Stimulated activated CD4-positive, alpha-beta T cell treated with anti-CD3 and anti-CD28 coated beads, TNF-alpha, amount 100 ng/mL, for 48 hours (primary cell): ENCODE data around the gene MAGEC3.
"Not testable (repeated sequence)": the region's sequence is repeated elsewhere in the genome, so short reads cannot be mapped to it uniquely, and the experiment has no call there.

ENCODE experiments used
- DNase-seq, 3 donors: peaks; one replicate each; pipeline ENCODE4 v3.0.0-alpha.2; 2020; ENCODE audit warnings: low read depth in 3 of 3

Gene MAGEC3, protein sequence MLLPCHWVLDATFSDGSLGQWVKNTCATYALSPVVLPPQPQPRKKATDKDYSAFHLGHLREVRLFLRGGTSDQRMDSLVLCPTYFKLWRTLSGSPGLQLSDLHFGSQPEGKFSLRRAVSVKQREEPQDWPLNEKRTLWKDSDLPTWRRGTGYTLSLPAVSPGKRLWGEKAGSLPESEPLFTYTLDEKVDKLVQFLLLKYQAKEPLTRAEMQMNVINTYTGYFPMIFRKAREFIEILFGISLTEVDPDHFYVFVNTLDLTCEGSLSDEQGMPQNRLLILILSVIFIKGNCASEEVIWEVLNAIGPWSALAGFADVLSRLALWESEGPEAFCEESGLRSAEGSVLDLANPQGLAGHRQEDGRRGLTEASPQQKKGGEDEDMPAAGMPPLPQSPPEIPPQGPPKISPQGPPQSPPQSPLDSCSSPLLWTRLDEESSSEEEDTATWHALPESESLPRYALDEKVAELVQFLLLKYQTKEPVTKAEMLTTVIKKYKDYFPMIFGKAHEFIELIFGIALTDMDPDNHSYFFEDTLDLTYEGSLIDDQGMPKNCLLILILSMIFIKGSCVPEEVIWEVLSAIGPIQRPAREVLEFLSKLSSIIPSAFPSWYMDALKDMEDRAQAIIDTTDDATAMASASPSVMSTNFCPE

DNA sequence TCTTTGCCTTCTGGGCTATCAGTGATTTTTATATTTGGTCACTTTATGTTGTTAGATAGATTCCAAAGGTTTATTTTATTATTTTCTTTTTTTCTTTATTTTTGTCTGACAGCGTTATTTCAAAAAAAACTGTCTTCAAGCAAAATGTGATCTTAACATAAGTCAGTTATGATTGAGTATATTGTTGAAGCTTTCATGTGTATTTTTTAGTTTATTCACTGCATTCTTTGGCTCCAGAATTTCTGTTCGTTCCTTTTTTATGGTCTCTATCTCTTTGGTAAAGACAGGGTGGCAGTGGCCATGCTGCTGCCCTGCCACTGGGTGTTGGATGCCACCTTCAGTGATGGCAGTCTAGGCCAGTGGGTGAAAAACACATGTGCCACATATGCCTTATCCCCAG is at the start of gene MAGEC3:
TSS of gene MAGEC3 (plus strand) at position 301 of the 400 bp plus-strand sequence. CDS start at position 301, 0 bp downstream.
- no peak for DNase-seq

- DNase-seq = no peak
Observed at GRCh38 chrX:141791856-141792255, 46.3 kb upstream of the MAGEC3 start.

- DNase-seq = no peak
Observed at GRCh38 chrX:141811438-141811837, 26.7 kb upstream of the MAGEC3 start.

DNA sequence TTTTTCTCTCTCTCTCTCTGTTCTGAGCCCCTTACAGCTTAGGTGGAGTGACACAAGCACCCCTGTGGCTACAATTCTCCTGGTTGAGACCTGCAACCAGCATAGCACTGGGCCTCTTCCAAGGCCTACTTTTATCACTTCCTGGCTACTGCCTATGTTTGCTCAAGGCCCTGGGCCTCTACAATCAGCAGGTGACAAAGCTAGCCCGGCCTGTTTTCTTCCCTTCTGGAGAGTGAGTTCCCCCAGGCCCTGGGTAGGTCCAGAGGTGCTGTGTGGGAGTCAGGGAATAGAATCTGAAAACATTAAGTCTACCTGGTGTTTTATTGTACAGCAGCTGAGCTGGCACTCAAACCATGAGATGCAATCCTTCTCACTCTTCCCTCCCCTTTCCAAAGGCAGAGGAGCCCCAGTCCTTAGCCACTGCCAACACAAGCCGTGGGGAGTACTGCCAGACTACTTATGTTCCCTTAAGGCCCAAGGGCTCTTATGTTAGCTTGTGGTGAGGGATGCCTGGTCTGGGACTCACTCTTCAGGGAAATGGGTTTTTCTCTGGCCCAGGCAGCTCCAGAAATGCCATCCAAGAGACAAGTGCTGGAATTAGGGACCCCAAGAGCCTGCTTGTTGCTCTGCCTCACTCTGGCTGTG is 23.8 kb upstream of the MAGEC3 start:
- DNase-seq = no peak

DNA sequence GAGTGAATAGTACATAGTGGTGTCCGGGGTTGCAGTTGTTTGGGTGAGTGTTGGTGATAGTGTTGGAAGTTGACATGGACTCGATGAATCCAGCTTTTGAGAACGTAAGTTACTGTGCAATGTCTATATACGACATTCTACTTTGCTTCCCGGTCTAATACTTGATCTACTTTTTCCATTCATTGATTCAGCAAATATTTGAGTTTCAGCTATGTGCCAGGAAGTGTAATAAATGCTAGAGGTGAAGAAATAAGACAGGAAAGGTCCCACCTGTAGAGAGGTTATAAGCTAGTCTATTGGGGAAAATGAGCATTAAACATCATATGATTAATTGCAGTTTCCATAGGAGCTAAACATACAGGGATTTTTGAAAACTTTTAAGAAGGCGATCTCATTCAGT is 22.2 kb upstream of the MAGEC3 start:
- no peak for DNase-seq

GRCh38 chrX:141832247-141832646 is 5.9 kb upstream of the MAGEC3 start:
- no peak for DNase-seq

GRCh38 chrX:141839856-141840255 is 1.7 kb downstream of the MAGEC3 start:
- DNase-seq = no peak

- no peak for DNase-seq
Observed at GRCh38 chrX:141857479-141857878, 19.4 kb downstream of the MAGEC3 start.

DNA sequence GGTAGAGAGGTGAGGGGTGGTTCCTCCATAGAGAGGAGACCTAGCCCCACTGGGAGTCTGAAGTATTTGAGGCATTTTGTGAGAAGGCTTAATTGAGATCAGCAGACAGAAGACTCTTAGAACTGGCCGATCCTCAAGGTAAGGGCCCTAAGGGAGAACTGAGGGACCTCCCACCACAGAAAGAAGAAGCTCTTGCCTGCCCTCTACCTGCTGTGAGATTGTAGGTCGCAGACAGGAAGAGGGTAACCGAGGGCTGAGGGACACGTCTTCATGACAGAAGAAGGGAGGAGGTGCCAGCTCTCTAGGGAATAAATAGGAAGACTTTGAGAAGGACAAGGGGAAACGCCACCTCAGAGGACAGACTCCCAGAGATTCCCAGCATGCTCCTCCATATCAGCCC is 41.5 kb downstream of the MAGEC3 start:
- DNase-seq = no peak

DNA sequence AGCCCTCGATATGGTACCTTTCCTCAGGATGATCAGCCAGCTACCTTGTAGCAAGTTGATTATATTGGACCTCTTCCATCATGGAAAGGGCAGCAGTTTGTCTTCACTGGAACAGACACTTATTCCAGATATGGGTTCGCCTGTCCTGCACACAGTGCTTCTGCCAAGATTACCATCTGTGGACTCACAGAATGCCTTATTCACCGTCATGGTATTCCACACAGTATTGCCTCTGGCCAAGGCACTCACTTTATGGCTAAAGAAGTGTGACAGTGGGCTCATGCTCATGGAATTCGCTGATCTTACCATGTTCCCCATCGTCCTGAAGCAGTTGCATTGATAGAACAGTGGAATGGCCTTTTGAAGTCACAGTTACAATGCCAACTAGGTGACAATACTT is 50.7 kb downstream of the MAGEC3 start:
- not testable (repeated sequence) for DNase-seq

GRCh38 chrX:141894733-141895132 is 56.6 kb downstream of the MAGEC3 start:
- no peak for DNase-seq

- DNase-seq = no peak
Observed at GRCh38 chrX:141897690-141898089, 59.6 kb downstream of the MAGEC3 start.

GRCh38 chrX:141902366-141902765 is 64.2 kb downstream of the MAGEC3 start:
- no peak for DNase-seq

GRCh38 chrX:141903400-141904155 is 65.5 kb downstream of the MAGEC3 start, which contains the start of gene MAGEC1:
TSS of gene MAGEC1 (plus strand) at chrX:141903894. CDS start at chrX:141905073, 1,179 bp downstream.
- DNase-seq = no peak

- no peak for DNase-seq
Observed at GRCh38 chrX:141904262-141904661, 66.1 kb downstream of the MAGEC3 start.

DNA sequence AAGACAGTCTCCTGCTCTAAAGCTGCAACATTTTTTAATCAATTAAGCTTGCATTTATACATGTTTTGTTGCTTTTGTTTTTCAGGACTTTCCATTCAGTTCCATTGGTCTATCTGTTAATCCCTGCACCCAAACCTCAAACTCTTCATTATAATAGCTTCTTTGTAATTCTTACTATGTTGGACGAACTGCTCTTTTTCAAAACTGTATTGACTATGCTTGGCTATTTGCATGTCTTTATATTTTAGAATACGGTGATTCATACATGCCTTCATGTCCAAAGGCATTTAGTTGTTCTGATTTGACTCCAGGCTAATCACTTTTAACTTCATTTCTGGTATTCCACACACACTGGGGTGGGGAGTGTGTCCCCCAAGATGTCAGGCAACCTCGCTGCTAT is 79.7 kb downstream of the MAGEC3 start:
- DNase-seq = no peak

DNA sequence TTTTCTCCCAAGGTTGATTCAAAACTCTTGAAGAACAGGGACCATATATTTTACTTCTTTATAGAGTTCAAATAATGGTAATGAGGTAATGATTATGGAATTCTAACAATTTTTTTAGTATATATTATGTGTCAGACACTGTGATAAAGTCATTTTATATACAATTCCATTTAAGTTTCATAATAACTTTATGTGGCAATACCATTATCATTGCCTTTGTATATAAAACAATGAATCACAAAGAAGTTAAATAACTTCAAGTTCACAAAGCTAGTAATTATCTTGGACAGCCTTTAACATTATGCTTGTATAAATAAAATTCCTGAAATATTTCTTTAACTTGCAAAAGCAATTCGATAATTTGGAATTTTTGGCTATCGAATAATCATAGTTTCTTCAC is 86.2 kb downstream of the MAGEC3 start:
- no peak for DNase-seq

GRCh38 chrX:141928432-141928831 is 90.3 kb downstream of the MAGEC3 start:
- DNase-seq = no peak

DNA sequence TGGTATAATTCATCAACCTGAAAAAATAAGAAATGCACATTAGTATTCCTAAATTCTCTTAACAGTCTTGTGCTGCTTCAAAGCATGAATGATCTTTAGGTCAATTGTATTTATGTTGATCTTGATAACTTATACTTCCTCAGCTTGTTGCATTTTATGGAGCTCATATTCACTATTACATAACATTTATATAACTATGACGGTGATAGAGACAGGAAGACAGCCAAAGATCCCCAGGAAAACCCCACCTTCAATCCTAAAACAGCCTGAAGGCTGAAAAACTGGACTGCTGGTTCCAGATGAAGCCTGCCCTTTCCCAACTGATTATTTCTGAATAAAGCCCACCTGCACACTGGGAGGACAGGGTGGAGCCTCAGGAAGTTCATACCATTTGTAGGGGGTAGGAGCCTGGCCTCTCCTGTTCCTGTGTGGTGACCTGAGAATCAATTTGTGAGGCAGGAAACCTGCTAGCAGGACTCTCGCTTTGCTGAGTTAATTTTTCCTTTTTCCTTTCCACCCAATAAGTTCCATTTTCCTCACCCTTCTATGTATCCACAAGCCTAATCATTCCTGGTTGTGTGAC is 96.0 kb downstream of the MAGEC3 start:
- DNase-seq = no peak

DNA sequence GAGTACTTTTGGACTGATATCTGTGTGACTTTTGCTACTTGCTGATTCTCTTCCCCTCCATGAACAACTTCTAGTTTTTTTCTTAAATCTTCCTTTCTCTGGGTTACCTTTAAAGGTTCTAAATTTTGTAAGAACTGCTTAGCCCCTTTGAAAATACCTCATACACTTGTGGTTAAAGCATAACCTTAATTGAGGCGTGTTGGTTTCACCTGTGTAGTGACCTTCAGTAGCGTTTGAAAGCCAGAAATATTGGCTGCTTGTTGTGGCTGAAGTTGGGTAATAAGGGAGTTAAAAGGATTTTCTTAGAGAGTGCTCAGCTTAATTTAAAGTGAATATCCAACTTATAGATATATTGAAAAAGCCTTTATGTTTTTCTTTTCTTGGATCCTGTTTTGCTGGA is 97.5 kb downstream of the MAGEC3 start:
- DNase-seq = no peak

GRCh38 chrX:141936080-141936479 is 98.0 kb downstream of the MAGEC3 start:
- DNase-seq = no peak

GRCh38 chrX:141941234-141941633 is 103.1 kb downstream of the MAGEC3 start:
- DNase-seq = no peak
